Panc1 (cell line): Measurements from ENCODE around the gene OSBPL10. TPM values are rescaled to one million over a fixed set of nuclear protein-coding genes. Genes with fewer than 3 reads are reported as not detected.

Experiments
- ATAC-seq: fragments of 200-7000 bp; cut with Tn5 transposase; 2 replicates; pipeline ENCODE4 v1.9.1; 2020; ENCODE audit warnings: mild to moderate bottlenecking, moderate library complexity
- BruUV-seq: library from RNA; stranded (reverse); fragments of 400-500 nt; replicated peaks from 2 replicates; lab custom pipeline; 2021; lab: Mats Ljungman, UMichigan
- CTCF ChIA-PET: fragments of 300-600 bp; sonication (Branson Sonifier 250); formaldehyde crosslinking; loops from one replicate; lab custom pipeline; 2022; ENCODE audit warnings: antibody characterized with exemption; lab: Charles Lee
- POLR2A ChIA-PET: fragments of 300-600 bp; sonication (Branson Sonifier 250); formaldehyde crosslinking; loops from one replicate; lab custom pipeline; 2022; ENCODE audit warnings: antibody characterized with exemption; lab: Charles Lee
- DNase-seq: peaks from one replicate; pipeline ENCODE4 v3.0.0-alpha.2; 2010; ENCODE audit warnings: low read depth, low spot score
- H3K27ac ChIP-seq: 2 replicates; pipeline ENCODE4 v1.5.1; 2011; ENCODE audit warnings: mild to moderate bottlenecking, low read length, inconsistent platforms
- H3K27me3 ChIP-seq: fragments of 200-500 bp; sonication (Bioruptor generic); 2 replicates; pipeline ENCODE4 v1.6.0; 2014; ENCODE audit warnings: low read length, inconsistent platforms; ENCODE audit not compliant: control insufficient read depth, insufficient read depth
- H3K36me3 ChIP-seq: fragments of 200-500 bp; sonication (Bioruptor generic); 2 replicates; pipeline ENCODE4 v1.5.1; 2014; ENCODE audit warnings: inconsistent platforms, mild to moderate bottlenecking, low read length, moderate library complexity; ENCODE audit not compliant: control insufficient read depth, insufficient read depth
- H3K4me1 ChIP-seq: 2 replicates; pipeline ENCODE4 v1.5.1; 2011; ENCODE audit warnings: inconsistent platforms, mild to moderate bottlenecking, low read length, moderate library complexity; ENCODE audit not compliant: control insufficient read depth, insufficient read depth
- H3K4me3 ChIP-seq, 2 experiments: 2 replicates each; pipeline ENCODE4 v1.5.1; 2011 to 2012; ENCODE audit warnings: low read depth in 2 of 2, low read length in 2 of 2, mild to moderate bottlenecking in 2 of 2, inconsistent platforms in 1 of 2, moderate library complexity in 1 of 2
- H3K9me3 ChIP-seq: fragments of 200-500 bp; sonication (Bioruptor generic); 2 replicates; pipeline ENCODE4 v1.5.1; 2014; ENCODE audit warnings: low read depth, mild to moderate bottlenecking, inconsistent platforms, low read length, moderate library complexity; ENCODE audit not compliant: control insufficient read depth, insufficient read depth
- POLR2AphosphoS5 ChIP-seq: IDR thresholded peaks from 2 replicates; pipeline ENCODE4 v1.6.1; 2012; ENCODE audit warnings: mild to moderate bottlenecking, low read depth, low read length, moderate library complexity
- SIN3A ChIP-seq: IDR thresholded peaks from 2 replicates; pipeline ENCODE4 v1.6.1; 2012; ENCODE audit warnings: low read depth, mild to moderate bottlenecking, low read length, moderate library complexity, borderline replicate concordance; ENCODE audit not compliant: insufficient read depth
- TCF7L2 ChIP-seq: IDR thresholded peaks from 2 replicates; pipeline ENCODE4 v1.6.1; 2011; ENCODE audit warnings: mild to moderate bottlenecking, low read depth, low read length, inconsistent platforms
- in situ Hi-C: cut with HindIII; loops from 2 replicates; pipeline ENCODE4 v1.10.0; 2016; ENCODE audit warnings: low sequenced_read_pairs, low pct_unique_long_range_greater_than_20kb
- intact Hi-C: fragments of 100-400 bp; cut with micrococcal nuclease; formaldehyde crosslinking; loops from one replicate; pipeline ENCODE4 v1.10.0; 2022; ENCODE audit not compliant: unreplicated experiment
- total RNA-seq: library from RNA; stranded (reverse); gene quantifications from one replicate; pipeline ENCODE4 v1.2.1, GENCODE V29; 2021; ENCODE audit not compliant: unreplicated experiment
- TF ChIP-seq, protein P1 (sequence below), 2 experiments: IDR thresholded peaks; 2 replicates each; pipeline ENCODE4 v1.6.1; 2011 to 2012; ENCODE audit warnings: low read depth in 2 of 2, control low read depth in 1 of 2, low read length in 1 of 2, mild to moderate bottlenecking in 1 of 2, moderate library complexity in 1 of 2; ENCODE audit not compliant: insufficient read depth in 1 of 2
- TF ChIP-seq, protein P2 (sequence below): fragments of 450-650 bp; IDR thresholded peaks from 2 replicates; pipeline ENCODE4 v1.5.1; 2017; ENCODE audit warnings: mild to moderate bottlenecking

The OSBPL10 gene
- total RNA-seq, 1 experiment from 2014 or later: 88.1 TPM

DNA sequence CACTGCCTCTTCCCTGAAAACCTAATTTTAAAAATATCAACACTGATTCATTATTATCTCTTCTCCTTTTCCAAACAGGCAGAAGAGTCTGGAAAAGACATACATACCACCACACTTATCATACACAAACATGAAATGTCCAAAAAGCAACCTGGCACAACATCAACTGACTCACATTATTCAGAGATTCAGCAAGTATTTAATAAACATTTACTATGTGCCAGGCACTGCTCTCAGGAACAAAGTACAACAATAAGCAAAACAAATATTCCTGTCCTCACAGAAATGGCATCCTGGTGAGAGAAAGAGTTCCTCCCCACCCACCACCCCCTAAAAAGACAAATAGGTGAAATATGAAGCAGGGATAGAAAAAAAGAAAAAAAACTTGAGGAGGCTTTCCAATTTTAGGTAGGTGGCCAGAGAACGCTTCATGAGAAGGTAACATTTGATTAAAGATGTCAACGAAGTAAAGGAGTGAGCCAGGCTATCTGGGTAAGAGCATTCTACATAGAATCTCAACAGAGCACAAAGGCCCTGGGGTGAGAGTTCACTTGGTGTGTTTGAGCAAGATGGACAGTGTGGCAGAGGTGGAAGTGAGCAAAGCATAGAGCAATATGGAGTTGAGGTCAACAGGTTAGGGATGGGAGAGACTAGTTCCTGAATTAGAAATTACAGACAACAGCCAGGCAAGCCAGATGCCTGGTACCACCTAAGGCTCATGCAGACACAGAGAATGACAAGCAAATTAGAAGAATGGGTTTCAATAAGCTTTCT lies 141.7 kb downstream of the OSBPL10 start:
- Histone ChIP-seq H3K36me3 (no peaks in the 10 kb centered on the region), H3K4me1 (no peaks in the 10 kb centered on the region), H3K27me3 (no peaks in the 10 kb centered on the region), H3K9me3 (no peaks in the 10 kb centered on the region), H3K4me3 (no peak overlapping the region), H3K27ac (no peak overlapping the region)
- TF ChIP-seq SIN3A: no peak
- TF ChIP-seq, protein P1, sequence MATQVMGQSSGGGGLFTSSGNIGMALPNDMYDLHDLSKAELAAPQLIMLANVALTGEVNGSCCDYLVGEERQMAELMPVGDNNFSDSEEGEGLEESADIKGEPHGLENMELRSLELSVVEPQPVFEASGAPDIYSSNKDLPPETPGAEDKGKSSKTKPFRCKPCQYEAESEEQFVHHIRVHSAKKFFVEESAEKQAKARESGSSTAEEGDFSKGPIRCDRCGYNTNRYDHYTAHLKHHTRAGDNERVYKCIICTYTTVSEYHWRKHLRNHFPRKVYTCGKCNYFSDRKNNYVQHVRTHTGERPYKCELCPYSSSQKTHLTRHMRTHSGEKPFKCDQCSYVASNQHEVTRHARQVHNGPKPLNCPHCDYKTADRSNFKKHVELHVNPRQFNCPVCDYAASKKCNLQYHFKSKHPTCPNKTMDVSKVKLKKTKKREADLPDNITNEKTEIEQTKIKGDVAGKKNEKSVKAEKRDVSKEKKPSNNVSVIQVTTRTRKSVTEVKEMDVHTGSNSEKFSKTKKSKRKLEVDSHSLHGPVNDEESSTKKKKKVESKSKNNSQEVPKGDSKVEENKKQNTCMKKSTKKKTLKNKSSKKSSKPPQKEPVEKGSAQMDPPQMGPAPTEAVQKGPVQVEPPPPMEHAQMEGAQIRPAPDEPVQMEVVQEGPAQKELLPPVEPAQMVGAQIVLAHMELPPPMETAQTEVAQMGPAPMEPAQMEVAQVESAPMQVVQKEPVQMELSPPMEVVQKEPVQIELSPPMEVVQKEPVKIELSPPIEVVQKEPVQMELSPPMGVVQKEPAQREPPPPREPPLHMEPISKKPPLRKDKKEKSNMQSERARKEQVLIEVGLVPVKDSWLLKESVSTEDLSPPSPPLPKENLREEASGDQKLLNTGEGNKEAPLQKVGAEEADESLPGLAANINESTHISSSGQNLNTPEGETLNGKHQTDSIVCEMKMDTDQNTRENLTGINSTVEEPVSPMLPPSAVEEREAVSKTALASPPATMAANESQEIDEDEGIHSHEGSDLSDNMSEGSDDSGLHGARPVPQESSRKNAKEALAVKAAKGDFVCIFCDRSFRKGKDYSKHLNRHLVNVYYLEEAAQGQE (IDR thresholded peaks at IDR 0.05; ENCODE audit: insufficient read depth in 1 of 2, low read depth in 2 of 2, low read length in 1 of 2): no peak
- intact Hi-C loops (no loop called here), in situ Hi-C loops (no loop called here)
- CTCF ChIA-PET: no interaction called here
- no peak for DNase-seq
- no TSS peak for BruUV-seq
- ATAC-seq: no peak
- POLR2A ChIA-PET: no interaction called here

DNA sequence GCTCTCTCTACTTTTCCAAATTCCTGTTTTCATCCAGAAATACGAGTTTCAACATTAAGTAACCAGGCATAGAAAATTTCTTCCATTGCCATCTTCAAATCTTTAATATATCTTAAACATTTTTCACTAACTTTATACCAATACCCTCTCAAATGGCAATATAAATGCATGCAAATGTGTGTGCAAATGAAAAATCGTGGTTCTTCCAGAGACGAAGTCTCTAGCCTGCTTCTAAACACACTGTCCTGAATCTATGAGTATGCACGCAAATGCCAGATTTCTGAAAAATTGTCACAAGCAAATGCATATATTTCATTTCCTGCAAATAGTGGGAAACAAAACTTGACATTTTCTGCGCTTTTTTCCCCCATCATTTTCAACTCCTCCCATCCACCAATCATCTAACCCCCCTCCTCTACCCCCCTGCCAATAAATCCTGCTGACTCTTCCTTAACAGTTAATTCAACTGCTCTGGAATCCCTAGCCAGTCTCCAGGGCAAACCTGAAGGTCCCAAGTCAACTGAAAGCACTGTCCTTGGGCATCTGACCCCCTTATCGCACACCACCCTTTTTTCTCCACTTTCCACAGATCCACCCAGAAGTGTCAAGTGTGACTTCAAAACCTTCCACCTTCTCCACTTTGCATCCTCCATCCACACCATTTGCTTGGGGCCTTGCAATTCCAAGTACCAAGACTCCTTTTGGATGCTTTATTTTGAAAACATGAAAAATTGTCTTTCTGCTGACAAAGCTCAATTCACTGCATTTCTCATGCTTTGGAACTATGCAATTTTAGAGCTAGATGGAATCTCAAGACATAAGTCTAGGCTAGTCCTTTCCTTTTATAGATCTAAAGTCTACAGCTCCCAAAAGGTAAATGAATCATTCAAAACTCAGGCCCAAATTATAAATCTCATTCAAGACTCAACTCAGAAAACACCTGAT lies 144.7 kb downstream of the OSBPL10 start:
- no peak for DNase-seq
- no peak overlapping the region for H3K4me3 ChIP-seq
- intact Hi-C loops: no loop called here
- in situ Hi-C loops: no loop called here
- H3K36me3 ChIP-seq: no peaks in the 10 kb centered on the region
- BruUV-seq: no TSS peak
- H3K9me3 ChIP-seq: no peaks in the 10 kb centered on the region
- no peaks in the 10 kb centered on the region for H3K27me3 ChIP-seq
- H3K4me1 ChIP-seq: no peaks in the 10 kb centered on the region; the same call in 1 of the 2 replicates
- ATAC-seq: no peak
- ChIA-PET CTCF (no interaction called here), POLR2A (no interaction called here)
- TF ChIP-seq POLR2AphosphoS5: no peak
- TF ChIP-seq SIN3A: no peak
- TF ChIP-seq, protein P1 (IDR thresholded peaks at IDR 0.05; ENCODE audit: insufficient read depth in 1 of 2, low read depth in 2 of 2, low read length in 1 of 2): no peak
- TF ChIP-seq, protein P2, sequence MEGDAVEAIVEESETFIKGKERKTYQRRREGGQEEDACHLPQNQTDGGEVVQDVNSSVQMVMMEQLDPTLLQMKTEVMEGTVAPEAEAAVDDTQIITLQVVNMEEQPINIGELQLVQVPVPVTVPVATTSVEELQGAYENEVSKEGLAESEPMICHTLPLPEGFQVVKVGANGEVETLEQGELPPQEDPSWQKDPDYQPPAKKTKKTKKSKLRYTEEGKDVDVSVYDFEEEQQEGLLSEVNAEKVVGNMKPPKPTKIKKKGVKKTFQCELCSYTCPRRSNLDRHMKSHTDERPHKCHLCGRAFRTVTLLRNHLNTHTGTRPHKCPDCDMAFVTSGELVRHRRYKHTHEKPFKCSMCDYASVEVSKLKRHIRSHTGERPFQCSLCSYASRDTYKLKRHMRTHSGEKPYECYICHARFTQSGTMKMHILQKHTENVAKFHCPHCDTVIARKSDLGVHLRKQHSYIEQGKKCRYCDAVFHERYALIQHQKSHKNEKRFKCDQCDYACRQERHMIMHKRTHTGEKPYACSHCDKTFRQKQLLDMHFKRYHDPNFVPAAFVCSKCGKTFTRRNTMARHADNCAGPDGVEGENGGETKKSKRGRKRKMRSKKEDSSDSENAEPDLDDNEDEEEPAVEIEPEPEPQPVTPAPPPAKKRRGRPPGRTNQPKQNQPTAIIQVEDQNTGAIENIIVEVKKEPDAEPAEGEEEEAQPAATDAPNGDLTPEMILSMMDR: no peak
- TF ChIP-seq TCF7L2: no peak
- no peak overlapping the region for H3K27ac ChIP-seq
